T-helper 17 cell (primary cell): ENCODE data around the gene SPART. TPM values are rescaled to one million over a fixed set of nuclear protein-coding genes. Genes with fewer than 3 reads are reported as not detected.

Experiments
- ATAC-seq: fragments of 150-1000 bp; cut with Tn5 transposase; 2 replicates; pipeline ENCODE4 v1.10.0; 2021; ENCODE audit warnings: mild to moderate bottlenecking, moderate library complexity
- DNase-seq, 3 donors: peaks; one replicate each; pipeline versions ENCODE4 v3.0.0 to v3.0.0-alpha.2; 2020 to 2021
- H3K9me3 ChIP-seq: one replicate; pipeline ENCODE4 v1.7.0; 2013; ENCODE audit warnings: low read length, mild to moderate bottlenecking; ENCODE audit not compliant: control insufficient read depth, poor library complexity, severe bottlenecking
- H3K27ac Mint-ChIP-seq: one replicate; pipeline ENCODE4 v1.8.0; 2022; ENCODE audit warnings: mild to moderate bottlenecking, moderate library complexity, mixed read lengths
- H3K27me3 Mint-ChIP-seq: one replicate; pipeline ENCODE4 v1.8.0; 2022; ENCODE audit warnings: mixed read lengths
- H3K36me3 Mint-ChIP-seq: one replicate; pipeline ENCODE4 v1.8.0; 2022; ENCODE audit warnings: low read depth, mixed read lengths
- H3K4me1 Mint-ChIP-seq: one replicate; pipeline ENCODE4 v1.8.0; 2022; ENCODE audit warnings: mild to moderate bottlenecking, mixed read lengths
- H3K4me3 Mint-ChIP-seq: one replicate; pipeline ENCODE4 v1.8.0; 2022; ENCODE audit warnings: mild to moderate bottlenecking, moderate library complexity, mixed read lengths
- total RNA-seq, 4 donors: library from RNA in 2 of 4; stranded (reverse) in 2 of 4; gene quantifications; one replicate each; pipeline ENCODE4 v1.2.3 and lab custom pipeline; 2022 to 2026

Gene SPART
- total RNA-seq, 2 donors from 2014 or later, result 25.6 to 34.8 TPM

DNA sequence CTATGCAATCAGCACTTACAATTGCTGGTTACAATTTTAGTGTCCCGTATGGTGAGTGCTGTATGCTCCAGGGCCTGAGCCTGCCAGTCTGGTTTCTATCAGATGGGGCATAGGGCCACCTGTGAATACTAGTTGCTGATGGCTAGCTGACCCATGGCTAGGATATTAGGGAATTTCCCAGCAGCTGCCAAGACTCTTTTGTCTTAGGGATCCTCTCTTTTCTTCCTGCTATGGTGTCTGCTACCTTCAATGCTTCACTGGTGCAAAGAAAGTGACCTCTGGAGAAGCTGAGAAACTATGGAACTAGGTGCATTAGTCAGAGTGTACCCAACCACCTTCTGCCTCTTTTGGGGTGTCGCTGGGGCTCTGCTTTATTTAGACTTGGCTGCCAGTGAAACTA lies 60.2 kb downstream of the SPART start:
- Mint-ChIP-seq H3K4me3 (no peak overlapping the region), H3K36me3 (no peaks in the 10 kb centered on the region), H3K27me3 (peaks cover 16% of the 10 kb centered on the region), H3K4me1 (peaks cover 6% of the 10 kb centered on the region), H3K27ac (no peak overlapping the region)
- ATAC-seq, result no peak
- DNase-seq, result no peak
- no peaks in the 10 kb centered on the region for H3K9me3 ChIP-seq

DNA sequence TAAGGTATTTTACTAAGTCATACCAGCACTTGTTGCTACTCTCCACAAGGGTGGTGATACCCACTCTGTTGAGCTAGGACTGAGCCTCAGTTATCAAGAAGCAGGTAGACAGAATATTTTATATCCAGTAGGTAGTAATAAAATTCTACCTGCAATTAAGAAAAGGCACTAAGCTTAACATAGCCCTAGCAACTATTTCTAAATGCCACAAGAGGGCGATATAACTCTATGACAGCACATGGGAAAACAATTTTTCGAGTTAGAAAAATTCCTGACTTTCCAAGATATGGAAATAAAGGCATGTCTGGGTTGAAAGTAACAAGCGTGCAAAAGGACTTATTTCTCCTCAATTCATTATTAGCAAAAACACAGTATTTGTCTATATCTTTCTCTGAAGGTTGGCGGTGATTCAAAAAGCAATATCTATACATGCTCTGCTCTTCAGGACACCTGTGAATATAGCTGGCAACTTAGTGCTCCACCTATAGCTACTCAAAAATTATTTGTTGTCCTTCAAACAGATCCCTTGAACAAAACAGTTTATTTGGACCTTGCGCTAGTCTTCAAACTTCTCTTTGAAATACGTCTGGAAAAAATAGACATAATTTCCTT lies 63.3 kb downstream of the SPART start:
- no peak for ATAC-seq
- Mint-ChIP-seq H3K27ac (no peak overlapping the region), H3K36me3 (peaks cover 4% of the 10 kb centered on the region), H3K4me3 (no peak overlapping the region), H3K4me1 (peaks cover 6% of the 10 kb centered on the region), H3K27me3 (peaks cover 26% of the 10 kb centered on the region)
- H3K9me3 ChIP-seq, result no peaks in the 10 kb centered on the region
- no peak for DNase-seq

DNA sequence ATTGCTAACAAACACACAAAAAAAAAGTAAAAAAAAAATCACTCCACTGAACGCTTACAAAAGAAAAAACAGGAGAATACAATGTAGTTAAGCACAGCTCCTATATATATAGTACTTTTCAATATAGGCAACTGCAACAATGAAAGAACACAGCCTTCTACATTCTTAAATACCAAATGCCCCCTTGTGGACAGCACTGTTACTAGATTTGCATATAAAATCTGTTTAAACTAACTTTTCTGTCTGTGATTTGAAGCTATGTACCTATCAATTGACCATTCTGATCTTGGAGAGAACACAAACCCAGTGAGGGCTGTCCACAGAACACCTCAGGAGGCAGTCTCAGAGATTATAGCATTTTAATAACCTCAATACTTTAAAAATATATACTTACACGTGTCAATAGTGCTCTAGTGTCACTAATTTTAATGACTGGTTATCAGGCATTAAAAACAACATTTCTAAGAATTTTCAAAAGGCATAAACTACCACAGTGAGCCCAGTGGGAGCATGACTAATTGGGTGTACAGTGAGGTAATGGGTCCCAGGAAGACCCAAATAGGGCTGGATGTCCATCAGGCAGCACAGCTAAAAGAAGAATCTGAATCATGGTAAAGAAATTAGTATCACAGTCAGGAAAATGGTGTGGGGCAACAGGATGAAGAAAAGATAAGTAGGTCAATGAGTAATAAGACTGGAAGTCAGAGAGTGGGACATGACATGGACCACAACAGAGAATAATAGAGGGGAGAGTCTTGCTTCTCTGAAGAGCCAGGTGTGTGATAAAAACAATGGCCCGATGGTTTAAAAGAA lies 70.8 kb downstream of the SPART start:
- peak; percentile 44 for ATAC-seq
- Mint-ChIP-seq H3K4me1 (no peaks in the 10 kb centered on the region), H3K4me3 (no peak overlapping the region), H3K27ac (no peak overlapping the region), H3K27me3 (peaks cover 14% of the 10 kb centered on the region), H3K36me3 (peaks cover 4% of the 10 kb centered on the region)
- no peaks in the 10 kb centered on the region for H3K9me3 ChIP-seq
- no peak for DNase-seq

DNA sequence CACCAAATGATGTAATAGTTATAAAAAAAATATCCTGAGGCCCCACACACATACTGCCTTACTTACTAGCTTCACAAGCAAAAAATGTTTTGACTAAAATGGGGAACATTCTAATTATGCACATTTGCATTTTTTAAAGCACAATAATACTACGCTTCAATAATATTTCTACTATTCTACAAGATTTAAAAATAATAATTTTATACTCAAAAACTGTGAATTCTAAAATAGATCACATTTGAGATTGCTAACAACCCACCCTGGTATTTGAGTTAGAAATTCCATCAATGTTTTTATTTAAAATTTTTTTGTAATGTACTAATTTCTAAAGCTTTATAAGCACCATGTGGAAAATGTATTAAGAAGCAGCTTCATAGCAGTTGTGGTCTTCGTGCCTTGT lies 72.8 kb downstream of the SPART start:
- no peak overlapping the region for H3K27ac Mint-ChIP-seq

DNA sequence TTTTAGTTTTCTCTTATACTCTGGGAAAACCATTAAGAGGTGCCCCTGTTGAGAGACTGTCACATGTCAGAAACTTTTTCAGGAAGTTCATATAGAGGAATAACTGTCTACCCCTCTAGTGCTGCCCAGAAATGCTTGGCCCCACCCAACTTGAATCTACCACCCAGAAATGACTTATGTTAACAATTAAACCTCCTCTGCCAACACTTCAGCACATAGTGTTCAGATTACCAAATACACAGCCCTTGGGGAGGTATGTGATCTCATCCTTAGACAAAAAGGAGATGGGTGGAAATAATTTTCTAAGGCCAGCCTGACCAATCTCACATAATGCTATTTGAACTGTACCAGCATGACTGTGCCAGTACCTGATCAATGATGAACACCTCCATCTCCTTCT lies 84.2 kb downstream of the SPART start:
- Mint-ChIP-seq H3K27me3 (peaks cover 40% of the 10 kb centered on the region), H3K4me3 (no peak overlapping the region), H3K27ac (no peak overlapping the region), H3K4me1 (no peaks in the 10 kb centered on the region), H3K36me3 (no peaks in the 10 kb centered on the region)
- no peaks in the 10 kb centered on the region for H3K9me3 ChIP-seq
- no peak for ATAC-seq
- no peak for DNase-seq

More for the DNA sequence above, 72.8 kb downstream of the SPART start:
- no peaks in the 10 kb centered on the region for H3K9me3 ChIP-seq
- H3K27me3 Mint-ChIP-seq, result peaks cover 21% of the 10 kb centered on the region
- DNase-seq (no peak), ATAC-seq (no peak)
- no peaks in the 10 kb centered on the region for H3K4me1 Mint-ChIP-seq
- H3K36me3 Mint-ChIP-seq, result peaks cover under 1% of the 10 kb centered on the region
- no peak overlapping the region for H3K4me3 Mint-ChIP-seq

DNA sequence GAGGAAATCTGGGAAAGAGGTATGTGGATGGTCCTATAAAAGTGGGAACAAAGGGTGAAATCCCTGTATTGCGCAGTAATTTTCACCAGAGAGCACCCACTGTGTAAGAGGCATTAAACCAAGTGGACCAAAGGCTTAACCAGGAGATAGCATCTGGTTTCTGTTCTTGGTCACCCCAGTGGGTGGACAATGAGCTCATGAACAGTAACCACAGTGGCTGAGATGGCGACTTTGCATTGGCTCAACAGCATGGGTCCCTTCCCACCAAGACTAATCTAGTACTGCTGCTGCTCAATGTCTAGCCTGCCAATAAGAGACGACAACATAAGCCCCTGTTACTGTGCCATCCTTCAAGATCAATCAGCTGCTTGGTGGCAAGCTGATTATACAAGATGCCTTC lies 85.2 kb downstream of the SPART start:
- no peak overlapping the region for H3K4me3 Mint-ChIP-seq
- ATAC-seq, result no peak
- no peak overlapping the region for H3K27ac Mint-ChIP-seq
- DNase-seq, result no peak
- no peaks in the 10 kb centered on the region for H3K9me3 ChIP-seq
- H3K4me1 Mint-ChIP-seq, result no peaks in the 10 kb centered on the region
- peaks cover 42% of the 10 kb centered on the region for H3K27me3 Mint-ChIP-seq
- H3K36me3 Mint-ChIP-seq, result no peaks in the 10 kb centered on the region

DNA sequence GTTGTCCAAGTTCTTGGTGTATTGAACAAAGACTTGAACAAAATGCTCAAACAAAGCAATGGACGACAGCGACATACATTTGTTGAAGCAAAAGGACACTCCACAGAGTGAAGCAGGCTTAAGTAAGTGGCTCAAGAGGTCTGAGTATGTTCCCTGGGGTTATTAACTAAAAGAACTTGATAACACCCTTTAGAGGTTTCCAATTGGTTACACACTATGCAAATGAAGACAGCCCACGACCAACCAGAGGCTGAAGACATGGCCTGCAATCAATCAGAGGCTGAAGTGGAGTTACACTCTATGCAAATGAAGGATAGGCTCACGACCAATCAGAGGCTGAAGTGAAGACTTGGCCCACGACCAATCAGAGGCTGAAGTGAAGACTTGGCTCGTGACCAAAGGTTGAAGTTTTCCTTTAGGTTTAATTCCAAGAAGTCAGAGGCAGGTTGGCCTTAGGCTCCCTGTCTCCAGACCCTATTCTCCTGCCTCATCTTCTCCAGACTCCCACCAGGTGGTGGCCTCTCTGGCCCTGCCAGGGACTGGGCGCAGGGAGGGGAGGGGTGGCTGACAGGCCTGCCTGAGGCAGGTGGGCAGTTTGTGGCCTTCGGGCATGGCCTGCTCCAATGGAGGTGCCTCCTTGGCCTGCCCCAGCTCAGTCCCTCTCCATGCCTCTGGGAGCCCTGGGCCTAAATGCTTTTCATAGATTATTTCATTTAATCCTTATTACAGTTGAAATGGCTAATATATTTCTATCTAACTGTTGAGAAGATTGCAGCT lies 86.6 kb downstream of the SPART start:
- DNase-seq (no peak), ATAC-seq (no peak)
- H3K9me3 ChIP-seq, result no peaks in the 10 kb centered on the region
- no peaks in the 10 kb centered on the region for H3K4me1 Mint-ChIP-seq
- H3K4me3 Mint-ChIP-seq, result no peak overlapping the region
- no peaks in the 10 kb centered on the region for H3K36me3 Mint-ChIP-seq
- H3K27me3 Mint-ChIP-seq, result peaks cover 40% of the 10 kb centered on the region
- H3K27ac Mint-ChIP-seq, result no peak overlapping the region

DNA sequence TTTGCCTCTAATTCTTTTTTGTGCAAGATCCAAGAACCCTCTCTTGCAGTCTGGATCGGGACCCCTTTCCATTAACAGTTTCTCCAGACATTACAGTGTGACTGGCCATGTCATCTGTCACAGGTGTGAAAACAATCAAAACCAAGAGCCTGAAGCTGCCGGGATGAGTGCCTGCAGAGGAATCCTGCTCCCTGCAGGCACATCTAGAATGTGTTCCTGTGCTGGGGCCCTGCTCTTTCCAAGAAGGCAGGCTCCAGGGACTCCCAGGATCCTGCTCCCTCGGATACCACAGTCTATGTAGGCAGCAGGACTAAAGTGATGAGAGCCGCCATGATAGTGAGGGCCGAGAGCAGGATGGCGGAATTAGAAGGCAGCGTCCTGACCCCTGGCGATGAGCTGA lies 87.4 kb downstream of the SPART start:
- DNase-seq (no peak), ATAC-seq (no peak)
- no peaks in the 10 kb centered on the region for H3K4me1 Mint-ChIP-seq
- no peaks in the 10 kb centered on the region for H3K9me3 ChIP-seq
- no peak overlapping the region for H3K27ac Mint-ChIP-seq
- H3K4me3 Mint-ChIP-seq, result no peak overlapping the region
- H3K27me3 Mint-ChIP-seq, result peaks cover 35% of the 10 kb centered on the region
- H3K36me3 Mint-ChIP-seq, result no peaks in the 10 kb centered on the region

Other genes starting within 250 kb of the SPART start
- not detected for gene DCLK1, start 215.0 kb downstream of the SPART start, total RNA-seq
- not detected for gene SOHLH2, start 131.8 kb downstream of the SPART start, total RNA-seq
- not detected for gene CCDC169, start 48.6 kb downstream of the SPART start, total RNA-seq
- not detected for gene CCNA1, start 86.1 kb upstream of the SPART start, total RNA-seq